ENCODE data around the gene MBD5.

MBD5 gene

DNA sequence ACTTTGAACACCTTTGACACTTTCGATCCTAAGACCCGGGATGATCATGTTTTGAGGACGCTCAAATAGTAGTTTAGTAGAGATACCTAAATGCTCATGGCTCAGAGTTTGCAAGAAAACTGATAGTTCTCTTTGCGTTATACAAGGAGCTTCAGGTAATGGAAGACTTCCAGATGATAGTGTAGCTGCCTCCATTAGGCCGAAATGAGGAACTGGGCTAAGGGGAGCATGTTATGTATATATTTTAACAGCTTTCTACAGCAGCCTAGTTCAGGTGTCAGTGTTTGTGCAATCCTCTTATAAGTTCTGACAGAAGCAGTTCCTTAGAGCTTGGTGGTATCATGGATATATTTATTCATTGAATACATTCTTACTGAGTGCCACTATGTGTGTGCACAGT is 496.9 kb downstream of the MBD5 start:
- no peak overlapping the region for H3K4me3 ChIP-seq (ENCODE audit: low read length)
- no peak overlapping the region for H2AFZ ChIP-seq (ENCODE audit: low read depth, low read length)
- no peaks in the 10 kb centered on the region for H3K4me1 ChIP-seq (ENCODE audit: insufficient read depth, low read length)
- no peaks in the 10 kb centered on the region for H3K9me3 ChIP-seq (ENCODE audit: low read length)
- H3K36me3 ChIP-seq (ENCODE audit: insufficient read depth, low read length) = peaks cover 2% of the 10 kb centered on the region
- no peaks in the 10 kb centered on the region for H3K27me3 ChIP-seq (ENCODE audit: insufficient read depth, low read length)

DNA sequence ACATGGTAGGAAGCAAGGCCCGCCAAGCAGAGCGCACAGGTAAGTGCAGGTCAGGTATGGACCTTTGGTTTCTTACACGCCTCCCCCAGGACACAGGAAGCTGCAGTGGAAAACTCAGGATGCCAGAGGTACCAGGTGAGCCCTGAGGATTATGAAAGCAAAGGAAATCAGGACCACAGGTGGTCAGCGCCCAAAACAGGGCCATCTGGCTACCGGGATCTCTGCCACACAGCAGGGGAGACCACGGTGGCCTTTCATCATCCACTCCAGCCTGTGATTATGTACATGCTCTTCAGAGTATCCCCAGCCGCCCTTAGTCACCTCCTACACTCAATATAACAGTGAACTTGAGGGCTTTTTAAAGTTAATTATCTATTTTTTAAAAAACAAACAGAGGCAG is 498.1 kb downstream of the MBD5 start:
- H3K4me1 ChIP-seq (ENCODE audit: insufficient read depth, low read length) = no peaks in the 10 kb centered on the region
- no peaks in the 10 kb centered on the region for H3K27me3 ChIP-seq (ENCODE audit: insufficient read depth, low read length)

DNA sequence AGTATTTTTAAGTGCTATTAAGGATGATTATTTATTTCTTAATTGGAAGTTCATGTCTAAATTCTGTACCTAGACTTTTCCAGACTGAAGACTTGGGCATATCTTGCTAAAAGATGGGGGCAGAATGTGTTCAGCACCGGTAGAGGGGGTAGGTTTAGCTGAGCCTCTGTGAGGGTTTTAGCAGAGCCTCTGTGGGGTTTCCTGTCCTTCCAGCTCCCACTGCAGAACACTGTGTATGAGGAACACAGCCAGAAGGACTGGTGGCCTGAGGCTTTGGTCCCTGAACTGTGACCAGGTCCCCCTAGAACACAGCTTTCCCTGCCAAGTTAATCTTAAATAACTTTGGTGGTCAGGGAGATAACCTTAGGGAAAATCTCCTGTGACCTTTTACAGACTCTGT is 500.3 kb downstream of the MBD5 start:
- Histone ChIP-seq H3K36me3 (ENCODE audit: insufficient read depth, low read length) (no peaks in the 10 kb centered on the region), H3K4me1 (ENCODE audit: insufficient read depth, low read length) (no peaks in the 10 kb centered on the region), H3K4me3 (ENCODE audit: low read length) (no peak overlapping the region)

More for the DNA sequence above, 498.1 kb downstream of the MBD5 start:
- Histone ChIP-seq H3K4me3 (ENCODE audit: low read length) (no peak overlapping the region), H3K36me3 (ENCODE audit: insufficient read depth, low read length) (no peaks in the 10 kb centered on the region), H2AFZ (ENCODE audit: low read depth, low read length) (no peak overlapping the region), H3K9me3 (ENCODE audit: low read length) (no peaks in the 10 kb centered on the region)

DNA sequence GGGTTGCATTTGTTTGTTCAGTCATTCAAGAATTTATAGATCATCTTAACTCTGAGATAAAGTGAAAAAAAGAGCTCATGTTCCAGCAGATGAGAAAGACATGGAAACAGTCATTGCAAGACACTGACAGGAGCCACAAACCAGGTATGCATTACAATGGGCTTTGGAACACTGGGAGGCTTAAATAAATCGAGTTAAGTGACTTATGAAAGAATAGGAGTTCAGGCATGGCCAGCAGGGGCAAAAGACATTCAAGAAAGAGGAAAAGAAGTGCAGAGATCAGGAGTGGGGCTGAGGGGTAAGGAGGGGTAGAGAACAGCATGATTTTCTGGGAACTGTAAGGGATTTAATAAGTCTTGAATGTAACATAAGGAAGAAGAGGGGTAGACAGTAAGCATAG is 502.4 kb downstream of the MBD5 start:
- no peaks in the 10 kb centered on the region for H3K4me1 ChIP-seq (ENCODE audit: insufficient read depth, low read length)
- no peaks in the 10 kb centered on the region for H3K36me3 ChIP-seq (ENCODE audit: insufficient read depth, low read length)
- H3K9me3 ChIP-seq (ENCODE audit: low read length) = no peaks in the 10 kb centered on the region
- H2AFZ ChIP-seq (ENCODE audit: low read depth, low read length) = no peak overlapping the region
- no peaks in the 10 kb centered on the region for H3K27me3 ChIP-seq (ENCODE audit: insufficient read depth, low read length)
- no peak overlapping the region for H3K4me3 ChIP-seq (ENCODE audit: low read length)

More for the DNA sequence above, 500.3 kb downstream of the MBD5 start:
- Histone ChIP-seq H3K9me3 (ENCODE audit: low read length) (no peaks in the 10 kb centered on the region), H2AFZ (ENCODE audit: low read depth, low read length) (no peak overlapping the region), H3K27me3 (ENCODE audit: insufficient read depth, low read length) (no peaks in the 10 kb centered on the region)

DNA sequence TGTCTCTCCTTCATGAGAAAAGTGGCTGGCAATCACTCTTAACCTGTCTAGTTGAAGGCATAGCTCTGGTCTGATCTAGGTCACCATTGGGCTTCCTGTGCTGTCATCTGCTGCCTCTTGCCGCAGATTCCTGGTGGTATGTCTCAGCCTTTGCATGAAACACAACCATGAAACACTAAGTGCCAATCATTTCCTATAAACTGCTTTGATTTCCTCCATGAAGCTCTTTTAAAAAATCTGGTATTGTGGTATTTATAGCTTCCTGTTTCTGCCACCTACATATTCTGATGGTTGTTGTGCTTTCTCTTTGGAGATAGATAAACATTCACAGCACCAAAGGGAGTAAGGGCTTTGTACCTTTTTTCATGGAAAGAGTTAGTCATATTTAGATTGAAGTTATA is 503.6 kb downstream of the MBD5 start:
- Histone ChIP-seq H2AFZ (ENCODE audit: low read depth, low read length) (no peak overlapping the region), H3K27me3 (ENCODE audit: insufficient read depth, low read length) (no peaks in the 10 kb centered on the region), H3K9me3 (ENCODE audit: low read length) (no peaks in the 10 kb centered on the region), H3K4me3 (ENCODE audit: low read length) (no peak overlapping the region), H3K36me3 (ENCODE audit: insufficient read depth, low read length) (no peaks in the 10 kb centered on the region), H3K4me1 (ENCODE audit: insufficient read depth, low read length) (peaks cover 7% of the 10 kb centered on the region)

DNA sequence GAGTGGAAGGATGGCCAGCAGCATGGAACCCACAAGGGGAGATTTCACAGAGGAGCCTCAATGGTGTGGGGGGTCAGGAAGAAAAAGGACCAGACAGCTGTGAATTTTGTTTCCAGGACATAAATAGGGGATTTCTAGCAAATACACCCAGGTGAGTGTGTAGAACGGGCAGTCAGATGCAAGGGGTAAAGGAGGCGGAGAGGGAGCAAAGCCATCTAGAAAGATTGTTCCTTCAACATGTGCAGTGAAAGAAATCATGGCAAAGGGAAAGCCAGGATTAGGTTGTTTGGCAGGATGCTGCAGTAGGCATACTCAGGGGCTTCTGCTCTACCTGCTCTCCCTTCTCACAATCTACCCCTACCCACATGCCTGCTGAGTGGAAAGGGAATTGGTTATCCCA is 504.2 kb downstream of the MBD5 start:
- peaks cover 12% of the 10 kb centered on the region for H3K4me1 ChIP-seq (ENCODE audit: insufficient read depth, low read length)
- H3K36me3 ChIP-seq (ENCODE audit: insufficient read depth, low read length) = no peaks in the 10 kb centered on the region
- H3K4me3 ChIP-seq (ENCODE audit: low read length) = no peak overlapping the region
- no peak overlapping the region for H2AFZ ChIP-seq (ENCODE audit: low read depth, low read length)
- no peaks in the 10 kb centered on the region for H3K9me3 ChIP-seq (ENCODE audit: low read length)
- no peaks in the 10 kb centered on the region for H3K27me3 ChIP-seq (ENCODE audit: insufficient read depth, low read length)

DNA sequence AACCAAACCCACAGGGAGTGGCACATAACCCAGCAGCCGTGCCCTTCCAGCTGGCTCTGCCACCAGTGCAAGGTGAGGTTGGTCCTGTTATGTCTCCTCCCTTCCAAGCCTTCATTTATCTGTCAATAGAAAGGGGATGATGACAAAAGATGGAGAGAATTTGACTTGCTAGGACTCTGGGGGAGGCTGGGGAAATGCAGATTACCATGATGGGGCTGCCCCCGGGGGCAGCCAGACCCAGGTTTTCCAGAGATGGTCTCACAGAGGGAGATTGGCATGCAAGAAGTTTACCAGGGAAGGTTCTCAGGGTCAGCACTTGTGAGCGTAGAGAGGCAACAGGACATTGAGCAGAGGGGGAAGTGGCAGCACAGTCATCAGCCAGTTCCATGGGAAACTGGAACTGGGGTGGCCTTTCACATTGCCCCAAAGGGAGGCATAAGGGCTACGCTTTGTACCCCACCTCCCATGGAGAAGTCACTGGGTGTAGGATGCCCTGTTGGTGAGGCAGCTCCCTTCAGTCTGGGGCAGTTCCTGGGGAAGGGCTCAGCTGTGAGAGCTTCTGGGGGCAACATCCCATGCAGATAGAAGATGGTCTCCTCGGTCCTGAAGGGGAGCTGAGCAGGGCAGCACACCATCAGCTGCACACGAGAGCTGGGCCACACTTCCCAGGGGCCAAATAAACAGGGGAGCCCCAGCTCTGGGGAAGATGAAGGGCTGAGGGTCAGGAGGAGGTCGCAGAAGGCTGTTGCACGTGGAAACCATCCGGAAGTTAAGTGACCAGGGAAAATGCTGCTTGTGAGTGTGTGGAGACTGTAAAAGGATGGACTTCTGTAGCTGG is 505.8 kb downstream of the MBD5 start:
- H2AFZ ChIP-seq (ENCODE audit: low read depth, low read length) = no peak overlapping the region

DNA sequence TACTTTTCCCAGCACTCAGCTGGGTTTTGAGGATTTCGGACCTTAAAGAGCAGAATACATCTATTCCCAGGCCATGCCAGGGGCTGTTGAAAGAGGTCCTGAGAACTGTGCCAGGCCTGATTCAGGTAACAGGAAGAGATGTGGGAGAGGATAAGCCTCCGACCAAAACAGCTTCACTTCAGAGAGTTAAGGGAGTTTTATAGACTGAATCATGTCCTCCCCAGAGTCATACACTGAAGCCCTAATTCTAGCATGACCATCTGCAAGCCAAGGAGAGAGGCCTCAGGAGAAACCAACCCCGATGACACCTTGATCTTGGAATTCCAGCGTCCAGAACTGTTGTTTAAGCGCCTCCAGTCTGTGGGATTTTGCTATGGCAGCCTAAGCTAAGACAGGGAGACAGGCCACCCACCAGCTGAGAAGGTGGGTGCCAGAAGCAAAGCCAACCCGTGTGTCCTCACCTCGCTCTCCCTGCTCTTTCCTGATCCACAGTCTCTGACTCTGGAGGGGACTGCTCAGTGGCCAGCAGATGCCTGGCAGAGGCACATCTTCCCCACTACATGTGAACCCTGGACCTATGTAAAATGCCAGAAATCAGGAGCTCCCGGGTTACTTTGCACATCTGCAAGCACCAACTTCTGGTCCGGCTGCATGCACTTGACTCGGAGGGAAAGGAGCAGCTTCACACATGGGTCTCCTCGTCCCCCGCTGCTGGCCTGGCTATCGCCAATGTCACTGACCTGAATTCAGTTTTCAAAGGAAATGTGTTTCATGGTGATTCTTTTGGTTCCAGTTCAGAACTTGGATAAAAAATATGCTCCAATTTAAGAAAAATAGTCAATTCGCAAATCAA is 506.8 kb downstream of the MBD5 start:
- Histone ChIP-seq H3K4me3 (ENCODE audit: low read length) (no peak overlapping the region), H2AFZ (ENCODE audit: low read depth, low read length) (no peak overlapping the region), H3K9me3 (ENCODE audit: low read length) (no peaks in the 10 kb centered on the region), H3K27me3 (ENCODE audit: insufficient read depth, low read length) (no peaks in the 10 kb centered on the region), H3K36me3 (ENCODE audit: insufficient read depth, low read length) (no peaks in the 10 kb centered on the region), H3K4me1 (ENCODE audit: insufficient read depth, low read length) (peaks cover 12% of the 10 kb centered on the region)

More for the DNA sequence above, 505.8 kb downstream of the MBD5 start:
- H3K36me3 ChIP-seq (ENCODE audit: insufficient read depth, low read length) = no peaks in the 10 kb centered on the region
- H3K9me3 ChIP-seq (ENCODE audit: low read length) = no peaks in the 10 kb centered on the region
- H3K4me1 ChIP-seq (ENCODE audit: insufficient read depth, low read length) = peaks cover 12% of the 10 kb centered on the region
- H3K4me3 ChIP-seq (ENCODE audit: low read length) = no peak overlapping the region
- no peaks in the 10 kb centered on the region for H3K27me3 ChIP-seq (ENCODE audit: insufficient read depth, low read length)

DNA sequence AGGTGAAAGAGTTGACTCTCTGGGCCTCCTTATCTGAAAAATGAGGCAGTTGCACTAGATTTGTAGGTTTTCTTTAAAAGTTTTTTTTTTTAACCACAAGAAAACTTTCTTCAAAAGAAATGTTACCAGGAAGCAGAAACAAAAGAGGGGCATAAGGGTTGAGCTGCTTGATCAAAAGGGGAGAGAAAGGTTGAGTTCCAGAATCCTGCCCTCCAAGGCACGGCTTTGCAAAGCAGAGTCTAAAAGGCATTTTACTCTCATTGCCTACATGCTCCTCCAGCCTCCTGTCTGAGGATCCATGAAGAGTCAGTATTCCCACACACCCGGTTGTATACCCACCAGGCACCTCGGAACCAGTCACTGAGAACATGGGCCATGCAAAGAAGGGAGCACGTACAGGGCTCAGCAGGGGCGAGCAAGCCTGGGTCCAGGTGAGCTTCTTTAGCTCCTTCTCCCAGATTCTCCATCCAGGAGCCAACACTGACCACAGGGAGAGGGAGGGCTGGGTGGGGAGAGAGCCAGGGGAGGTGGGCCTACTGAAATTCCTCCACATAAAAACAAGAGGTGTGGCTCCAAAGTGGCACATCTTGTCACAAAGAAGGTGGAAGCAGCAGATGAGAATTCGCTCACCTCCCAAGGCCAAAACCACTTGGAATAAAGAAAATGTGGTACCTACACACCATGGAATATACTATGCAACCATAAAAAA is 507.6 kb downstream of the MBD5 start:
- Histone ChIP-seq H3K4me1 (ENCODE audit: insufficient read depth, low read length) (peaks cover 12% of the 10 kb centered on the region), H3K27me3 (ENCODE audit: insufficient read depth, low read length) (no peaks in the 10 kb centered on the region), H3K36me3 (ENCODE audit: insufficient read depth, low read length) (no peaks in the 10 kb centered on the region), H3K9me3 (ENCODE audit: low read length) (no peaks in the 10 kb centered on the region), H2AFZ (ENCODE audit: low read depth, low read length) (no peak overlapping the region), H3K4me3 (ENCODE audit: low read length) (no peak overlapping the region)

DNA sequence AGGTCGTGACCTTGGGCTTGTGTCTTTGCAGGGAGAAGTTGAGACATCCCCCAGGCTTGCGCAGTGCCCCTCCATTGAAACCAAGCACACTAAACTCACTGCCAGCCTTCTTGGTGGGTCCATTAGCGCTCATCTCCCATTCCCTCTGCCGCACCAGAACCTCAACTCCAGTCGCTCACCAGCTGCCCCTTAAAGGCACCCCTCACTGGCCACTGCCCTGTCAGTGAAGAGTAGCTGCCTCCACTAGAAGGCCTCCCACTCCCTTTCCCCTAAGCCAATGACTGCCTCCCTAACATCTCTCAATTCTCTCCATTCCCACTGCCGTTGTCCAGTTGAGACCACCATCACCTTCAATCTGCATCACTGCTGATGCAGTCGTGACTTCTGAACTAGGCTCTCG is 508.9 kb downstream of the MBD5 start:
- H3K4me1 ChIP-seq (ENCODE audit: insufficient read depth, low read length) = peaks cover 12% of the 10 kb centered on the region
- no peaks in the 10 kb centered on the region for H3K27me3 ChIP-seq (ENCODE audit: insufficient read depth, low read length)
- no peaks in the 10 kb centered on the region for H3K36me3 ChIP-seq (ENCODE audit: insufficient read depth, low read length)
- no peak overlapping the region for H3K4me3 ChIP-seq (ENCODE audit: low read length)
- no peaks in the 10 kb centered on the region for H3K9me3 ChIP-seq (ENCODE audit: low read length)
- H2AFZ ChIP-seq (ENCODE audit: low read depth, low read length) = no peak overlapping the region

DNA sequence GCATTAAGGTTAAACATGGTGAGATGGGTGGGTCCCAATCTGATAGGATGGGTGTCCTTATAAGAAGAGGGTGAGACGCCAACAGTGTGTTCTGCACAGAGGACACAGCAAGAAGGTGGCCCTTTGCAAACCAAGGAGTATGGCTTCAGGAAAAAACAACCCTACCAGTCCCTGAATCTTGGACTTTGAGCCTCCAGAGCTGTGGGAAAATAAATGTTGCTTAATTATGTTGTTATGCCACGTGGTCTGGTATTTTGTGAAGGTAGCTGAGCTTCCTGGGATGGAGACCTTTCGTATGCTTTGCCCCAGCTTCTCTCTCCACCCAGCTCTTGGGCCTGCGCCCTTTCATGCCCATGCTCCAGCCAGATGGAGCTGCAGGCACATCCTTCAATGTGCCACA is 509.5 kb downstream of the MBD5 start:
- Histone ChIP-seq H2AFZ (ENCODE audit: low read depth, low read length) (no peak overlapping the region), H3K27me3 (ENCODE audit: insufficient read depth, low read length) (no peaks in the 10 kb centered on the region), H3K4me1 (ENCODE audit: insufficient read depth, low read length) (peaks cover 12% of the 10 kb centered on the region), H3K36me3 (ENCODE audit: insufficient read depth, low read length) (no peaks in the 10 kb centered on the region), H3K4me3 (ENCODE audit: low read length) (no peak overlapping the region), H3K9me3 (ENCODE audit: low read length) (no peaks in the 10 kb centered on the region)

DNA sequence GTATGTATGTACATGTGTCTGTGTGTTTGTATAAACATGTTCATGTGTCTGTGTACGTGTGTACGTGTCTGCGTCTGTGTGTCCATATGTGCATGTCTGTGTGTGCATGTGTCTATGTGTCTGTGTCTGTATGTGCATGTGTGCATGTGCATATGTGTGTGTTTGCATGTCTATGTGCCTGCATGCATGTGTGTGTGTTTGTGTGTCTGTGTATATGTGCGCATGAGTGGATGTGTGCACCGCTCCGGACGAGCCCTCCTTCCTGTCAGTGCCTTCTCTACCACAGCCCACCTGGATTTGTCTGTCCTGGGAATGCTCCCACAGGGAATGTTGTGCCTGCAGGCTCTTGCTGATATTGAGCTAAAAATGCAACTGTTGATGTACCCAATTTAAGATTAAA is 510.3 kb downstream of the MBD5 start:
- H2AFZ ChIP-seq (ENCODE audit: low read depth, low read length) = no peak overlapping the region
- H3K36me3 ChIP-seq (ENCODE audit: insufficient read depth, low read length) = no peaks in the 10 kb centered on the region
- no peaks in the 10 kb centered on the region for H3K9me3 ChIP-seq (ENCODE audit: low read length)
- peaks cover 12% of the 10 kb centered on the region for H3K4me1 ChIP-seq (ENCODE audit: insufficient read depth, low read length)
- peaks cover under 1% of the 10 kb centered on the region for H3K27me3 ChIP-seq (ENCODE audit: insufficient read depth, low read length)
- no peak overlapping the region for H3K4me3 ChIP-seq (ENCODE audit: low read length)

All from neuron (in vitro differentiated cells).